Adrenal gland (tissue), 12 donors: Measurements from ENCODE around the gene DIP2C. TPM values are rescaled to one million over a fixed set of nuclear protein-coding genes. Genes with fewer than 3 reads are reported as not detected.
"Not testable (repeated sequence)": the region's sequence is repeated elsewhere in the genome, so short reads cannot be mapped to it uniquely, and the experiment has no call there.

Experiments used
- DNase-seq, 7 donors: peaks; one replicate each; pipeline ENCODE4 v3.0.0-alpha.2; 2019 to 2020
- H3K27ac ChIP-seq, 5 donors: fragments of 200-600 bp; sonication (generic) in 4 of 5; 1 replicate in 3 of 5; 2 replicates in 2 of 5; pipeline versions ENCODE4 v1.5.1 to v1.8.0; 2016 to 2020; ENCODE audit warnings: mild to moderate bottlenecking in 1 of 5
- H3K27me3 ChIP-seq: fragments of 200-600 bp; 2 replicates; pipeline ENCODE4 v1.8.0; 2021
- H3K36me3 ChIP-seq, 2 donors: fragments of 200-600 bp; replicated peaks in 1 of 2; 1 replicate in 1 of 2; 2 replicates in 1 of 2; pipeline versions ENCODE4 v1.5.1 to v1.8.0; 2018 to 2022
- H3K4me1 ChIP-seq, 2 donors: fragments of 200-600 bp; replicated peaks in 1 of 2; 1 replicate in 1 of 2; 2 replicates in 1 of 2; pipeline versions ENCODE4 v1.5.1 to v1.8.0; 2018 to 2021
- H3K4me3 ChIP-seq, 4 donors: fragments of 200-600 bp; sonication (generic) in 3 of 4; one replicate each; pipeline ENCODE4 v1.5.1; 2016 to 2018
- H3K9me3 ChIP-seq, 3 donors: fragments of 200-600 bp; sonication (generic) in 1 of 3; replicated peaks in 1 of 3; 1 replicate in 2 of 3; 2 replicates in 1 of 3; pipeline versions ENCODE4 v1.5.1 to v1.8.0; 2016 to 2021
- CTCF ChIP-seq, 6 experiments: fragments of 450-650 bp in 4 of 6; fragments of 200-600 bp in 2 of 6; sonication (generic) in 1 of 6; IDR thresholded peaks; 1 replicate in 5 of 6; 2 replicates in 1 of 6; pipeline versions ENCODE4 v1.5.1 to v1.8.0; 2016 to 2021; ENCODE audit warnings: antibody characterized with exemption in 6 of 6, mild to moderate bottlenecking in 2 of 6, moderate library complexity in 1 of 6
- POLR2A ChIP-seq, 2 donors: fragments of 450-650 bp; IDR thresholded peaks; one replicate each; pipeline ENCODE4 v1.6.1; 2017; ENCODE audit warnings: antibody characterized with exemption in 2 of 2, mild to moderate bottlenecking in 2 of 2, moderate library complexity in 1 of 2
- WGBS, 4 donors: extraction: QIAGEN DNeasy Blood & Tissue Kit in 2 of 4; methylation state at CpG; one replicate each; pipeline versions ENCODE4 v1.1.5 to v1.1.7; 2013 to 2017; 5-methylcytosine and 5-hydroxymethylcytosine counted together
- intact Hi-C, 2 donors: fragments of 100-400 bp; cut with DNase I; formaldehyde crosslinking; loops; one replicate each; pipeline versions ENCODE4 v1.14.1 to v1.15.0; 2022 to 2023
- polyA plus RNA-seq, 3 donors: library from polyadenylated mRNA; stranded (reverse); fragments of 200-250 nt in 2 of 3; fragments of 350-450 nt in 1 of 3; fragmentation: Illumina TruSeq in 1 of 3; extraction: RNeasy Lipid Tissue Mini Kit (QIAGEN cat#74804) in 1 of 3; gene quantifications; one replicate each; pipeline ENCODE4 v1.2.3, GENCODE V29; 2013 to 2014
- total RNA-seq, 9 donors: library from RNA; depleted of rRNA in 4 of 9; stranded (reverse); fragments of >200 nt in 4 of 9; fragments of 120-200 nt in 1 of 9; fragmentation: NEBNext Ultra II Directional in 1 of 9; extraction: Animal tissue kit (Norgen Biotek cat#: 25700) in 1 of 9; gene quantifications; one replicate each; pipeline versions ENCODE4 v1.1.0 to v1.2.4, GENCODE V29; 2013 to 2023
- donor health status: healthy with polysubstance abuse.
- donor health status: Bipolar disorder and iron deficiency.
- donor health status: DM: yes; HTN: yes; CAD: no.
- donor health status: DM: no; HTN: no; CAD: no.
- donor health status: DM: no; HTN: no; CAD: no.
- donor health status: DM: yes; HTN: yes; CAD: no.

DIP2C gene
- total and polyA plus RNA-seq, 12 donors: 4.8 to 23.9 (median 19.7) TPM

DNA sequence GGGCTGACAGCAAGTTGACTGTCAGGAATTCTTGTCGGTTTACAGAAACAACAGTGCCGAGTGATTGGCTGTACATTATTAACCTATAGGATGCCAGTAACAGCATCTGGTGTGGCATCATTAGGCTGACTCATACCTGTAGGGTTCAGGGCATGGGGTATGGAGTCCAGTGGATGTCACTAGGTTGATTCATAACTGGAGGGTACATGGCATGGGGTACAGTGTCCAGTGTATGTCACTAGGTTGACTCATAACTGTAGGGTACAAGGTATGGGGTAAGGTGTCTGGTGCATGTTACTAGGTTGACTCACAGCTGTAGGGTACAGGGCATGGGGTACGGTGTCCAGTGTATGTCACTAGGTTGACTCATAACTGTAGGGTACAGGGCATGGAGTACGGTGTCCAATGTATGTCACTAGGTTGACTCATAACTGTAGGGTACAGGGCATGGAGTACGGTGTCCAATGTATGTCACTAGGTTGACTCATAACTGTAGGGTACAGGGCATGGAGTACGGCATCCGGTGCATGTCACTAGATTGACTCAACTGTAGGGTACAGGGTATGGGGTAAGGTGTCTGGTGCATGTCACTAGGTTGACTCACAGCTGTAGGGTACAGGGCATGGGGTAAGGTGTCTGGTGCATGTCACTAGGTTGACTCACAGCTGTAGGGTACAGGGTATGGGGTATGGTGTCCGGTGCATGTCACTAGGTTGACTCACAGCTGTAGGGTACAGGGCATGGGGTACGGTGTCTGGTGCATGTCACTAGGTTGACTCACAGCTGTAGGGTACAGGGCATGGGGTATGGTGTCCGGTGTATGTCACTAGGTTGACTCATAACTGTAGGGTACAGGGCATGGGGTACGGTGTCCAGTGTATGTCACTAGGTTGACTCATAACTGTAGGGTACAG lies 425.1 kb downstream of the DIP2C start:
- WGBS, 4 donors: 78 to 88% (median 82%) methylated on average over 9 to 11 of the region's 11 CpGs
- H3K4me1 ChIP-seq, intact Hi-C loops, H3K36me3 ChIP-seq, H3K4me3 ChIP-seq, H3K27me3 ChIP-seq, H3K27ac ChIP-seq, H3K9me3 ChIP-seq: not testable (repeated sequence)
- peak in 1 of 7 donors; percentile 18 for DNase-seq

GRCh38 chr10:260819-261429 lies 428.5 kb downstream of the DIP2C start:
- Histone ChIP-seq H3K4me1 (no peaks in the 10 kb centered on the region), H3K27ac (no peak overlapping the region), H3K27me3 (no peaks in the 10 kb centered on the region), H3K36me3 (no peaks in the 10 kb centered on the region), H3K4me3 (no peak overlapping the region), H3K9me3 (no peaks in the 10 kb centered on the region)
- WGBS, 4 donors: 79 to 82% (median 81%) methylated on average over 15 of the region's 15 CpGs
- TF ChIP-seq CTCF (IDR thresholded peaks at IDR 0.05) (no peak), POLR2A (IDR thresholded peaks at IDR 0.05) (no peak)
- DNase-seq: no peak
- intact Hi-C loops: no loop called here

DNA sequence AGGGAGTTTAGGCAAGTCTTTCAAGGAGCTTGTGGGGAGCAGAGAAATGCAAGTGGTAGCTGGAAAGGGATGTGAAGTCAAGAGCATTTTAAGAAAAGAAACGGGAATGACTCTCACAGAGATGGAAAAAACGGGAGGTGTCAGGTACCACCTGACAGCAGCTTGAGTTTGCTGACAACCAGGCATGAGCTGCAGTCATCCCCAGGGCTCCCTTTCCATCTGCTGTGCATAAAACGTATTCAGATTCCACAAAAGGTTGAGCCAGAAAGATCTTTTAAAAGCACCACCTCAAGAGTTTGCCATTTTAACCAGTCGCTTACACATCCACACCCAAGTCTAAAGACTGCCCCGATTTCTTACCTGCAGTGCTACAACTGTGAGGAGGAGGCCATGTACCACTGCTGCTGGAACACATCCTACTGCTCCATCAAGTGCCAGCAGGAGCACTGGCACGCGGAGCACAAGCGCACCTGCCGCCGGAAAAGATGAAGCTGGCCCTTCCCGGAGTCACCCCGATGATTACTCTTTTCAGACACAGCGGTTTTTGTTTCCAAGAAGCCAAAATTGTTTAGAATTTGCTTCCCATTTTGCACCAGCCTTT lies 437.4 kb downstream of the DIP2C start:
- H3K27me3 ChIP-seq: no peaks in the 10 kb centered on the region
- WGBS, 4 donors: 93 to 97% (median 96%) methylated on average over 13 of the region's 13 CpGs
- peaks cover 0 to 35% of the 10 kb centered on the region in 2 donors for H3K36me3 ChIP-seq
- TF ChIP-seq CTCF (IDR thresholded peaks at IDR 0.05) (no peak), POLR2A (IDR thresholded peaks at IDR 0.05) (no peak)
- no peak overlapping the region for H3K27ac ChIP-seq
- no peaks in the 10 kb centered on the region for H3K9me3 ChIP-seq
- no peak for DNase-seq
- no peaks in the 10 kb centered on the region for H3K4me1 ChIP-seq
- intact Hi-C loops: no loop called here
- no peak overlapping the region for H3K4me3 ChIP-seq

DNA sequence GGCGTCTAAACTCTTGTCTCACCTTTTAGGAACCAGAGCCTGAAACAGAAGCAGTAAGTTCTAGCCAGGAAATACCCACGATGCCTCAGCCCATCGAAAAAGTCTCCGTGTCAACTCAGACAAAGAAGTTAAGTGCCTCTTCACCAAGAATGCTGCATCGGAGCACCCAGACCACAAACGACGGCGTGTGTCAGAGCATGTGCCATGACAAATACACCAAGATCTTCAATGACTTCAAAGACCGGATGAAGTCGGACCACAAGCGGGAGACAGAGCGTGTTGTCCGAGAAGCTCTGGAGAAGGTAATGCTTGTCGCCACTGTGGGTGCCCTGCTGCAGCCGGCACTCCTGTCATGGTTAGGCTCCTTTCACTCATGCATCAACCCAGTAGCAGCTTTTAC lies 441.2 kb downstream of the DIP2C start:
- no peak overlapping the region for H3K4me3 ChIP-seq
- no peak for TF ChIP-seq POLR2A (IDR thresholded peaks at IDR 0.05)
- H3K4me1 ChIP-seq: no peaks in the 10 kb centered on the region
- WGBS, 4 donors: 91 to 96% (median 95%) methylated on average over 15 of the region's 15 CpGs
- H3K27ac ChIP-seq: no peak overlapping the region
- no peaks in the 10 kb centered on the region for H3K27me3 ChIP-seq
- H3K36me3 ChIP-seq: peaks cover 0 to 37% of the 10 kb centered on the region in 2 donors
- no peaks in the 10 kb centered on the region for H3K9me3 ChIP-seq
- DNase-seq: no peak
- intact Hi-C loops: no loop called here

DNA sequence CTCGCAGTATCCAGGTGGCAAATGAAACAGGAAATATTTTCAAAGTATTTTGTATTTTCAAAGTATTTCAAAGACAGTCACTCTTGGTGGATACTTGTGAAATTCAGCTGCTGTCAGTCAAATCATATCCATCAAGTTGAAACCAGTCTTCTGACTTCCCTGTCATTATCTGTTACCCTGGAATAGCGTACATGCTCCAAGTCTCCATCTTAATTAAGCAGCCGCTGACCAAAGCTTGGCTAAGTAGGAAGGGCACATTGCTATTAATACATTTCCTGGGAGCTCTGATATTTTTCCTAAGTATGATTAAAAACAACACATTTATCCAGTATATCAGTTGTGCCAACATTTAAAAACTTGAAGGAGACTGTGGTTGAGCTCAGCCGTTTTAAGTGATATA lies 442.0 kb downstream of the DIP2C start:
- Histone ChIP-seq H3K4me1 (no peaks in the 10 kb centered on the region), H3K27me3 (no peaks in the 10 kb centered on the region), H3K27ac (no peak overlapping the region), H3K36me3 (peaks cover 0 to 41% of the 10 kb centered on the region in 2 donors), H3K4me3 (no peak overlapping the region), H3K9me3 (no peaks in the 10 kb centered on the region)
- TF ChIP-seq POLR2A (IDR thresholded peaks at IDR 0.05): no peak
- DNase-seq: no peak
- 92 to 97% (median 96%) methylated on average over 4 of the region's 4 CpGs for WGBS, 4 donors
- intact Hi-C loops: no loop called here
